DND-41 (cell line): Measurements from ENCODE around the gene LST1.

ENCODE experiments used
- ATAC-seq: fragments of 200-7000 bp; cut with Tn5 transposase; 3 replicates; pipeline ENCODE4 v1.9.1; 2021; ENCODE audit warnings: low read depth; ENCODE audit not compliant: insufficient read depth
- DNase-seq: peaks from one replicate; pipeline ENCODE4 v3.0.0-alpha.2; 2020
- H2AFZ ChIP-seq: 2 replicates; pipeline ENCODE4 v1.6.0; 2012; ENCODE audit warnings: low read depth, low read length
- H3K27ac ChIP-seq: 2 replicates; pipeline ENCODE4 v1.5.1; 2012; ENCODE audit warnings: low read length, inconsistent platforms
- H3K27me3 ChIP-seq: fragments of 200-600 bp; sonication (generic); 2 replicates; pipeline ENCODE4 v1.6.0; 2012; ENCODE audit warnings: low read length, mild to moderate bottlenecking, inconsistent platforms; ENCODE audit not compliant: insufficient read depth, poor library complexity
- H3K36me3 ChIP-seq: 2 replicates; pipeline ENCODE4 v1.5.1; 2012; ENCODE audit warnings: low read length, inconsistent platforms; ENCODE audit not compliant: insufficient read depth
- H3K4me1 ChIP-seq: 2 replicates; pipeline ENCODE4 v1.5.1; 2012; ENCODE audit warnings: mild to moderate bottlenecking, low read length; ENCODE audit not compliant: insufficient read depth
- H3K4me2 ChIP-seq: 2 replicates; pipeline ENCODE4 v1.6.0; 2012; ENCODE audit warnings: mild to moderate bottlenecking, moderate library complexity, low read length, inconsistent platforms; ENCODE audit not compliant: insufficient read depth
- H3K4me3 ChIP-seq, 2 experiments: fragments of 200-600 bp in 1 of 2; shearing (Covaris generic) in 1 of 2; 2 replicates each; pipeline ENCODE4 v1.5.1; 2012 to 2016; ENCODE audit warnings: inconsistent platforms in 2 of 2, low read length in 2 of 2, mild to moderate bottlenecking in 2 of 2, low read depth in 1 of 2, moderate library complexity in 1 of 2
- H3K79me2 ChIP-seq: 2 replicates; pipeline ENCODE4 v1.6.0; 2012; ENCODE audit warnings: low read length, inconsistent platforms; ENCODE audit not compliant: insufficient read depth
- H3K9ac ChIP-seq: 2 replicates; pipeline ENCODE4 v1.6.0; 2012; ENCODE audit warnings: low read depth, mild to moderate bottlenecking, inconsistent platforms, low read length, moderate library complexity
- H3K9me3 ChIP-seq: 2 replicates; pipeline ENCODE4 v1.5.1; 2012; ENCODE audit warnings: low read length, moderate library complexity, mild to moderate bottlenecking, inconsistent platforms; ENCODE audit not compliant: insufficient read depth, severe bottlenecking
- H4K20me1 ChIP-seq: 2 replicates; pipeline ENCODE4 v1.6.0; 2012; ENCODE audit warnings: low read length; ENCODE audit not compliant: insufficient read depth
- CTCF ChIP-seq: IDR thresholded peaks from 2 replicates; pipeline ENCODE4 v1.5.1; 2012; ENCODE audit warnings: borderline replicate concordance, low read length, moderate library complexity, mild to moderate bottlenecking; ENCODE audit not compliant: poor library complexity, severe bottlenecking; ENCODE audit errors: extremely low read depth
- EZH2 ChIP-seq: IDR thresholded peaks from 3 replicates; pipeline ENCODE4 v1.6.1; 2012; ENCODE audit warnings: borderline replicate concordance, low read depth, mild to moderate bottlenecking, moderate library complexity, low read length, inconsistent platforms; ENCODE audit not compliant: severe bottlenecking

The LST1 gene

GRCh38 chr6:31585491-31585890 lies 586 bp upstream of the LST1 start:
- H3K36me3 ChIP-seq = no peaks in the 10 kb centered on the region; the same call in 1 of the 2 replicates
- H3K9me3 ChIP-seq = no peaks in the 10 kb centered on the region
- H3K79me2 ChIP-seq = peaks cover 4% of the 10 kb centered on the region; the same call in 1 of the 2 replicates
- no peak overlapping the region for H3K4me2 ChIP-seq
- H3K9ac ChIP-seq = peak overlapping the region; percentile 13; the same call in 1 of the 2 replicates
- H3K4me1 ChIP-seq = peaks cover 50% of the 10 kb centered on the region
- H3K4me3 ChIP-seq = no peak overlapping the region
- peaks cover 10% of the 10 kb centered on the region for H3K27me3 ChIP-seq
- peak; percentile 70 for TF ChIP-seq CTCF
- no peak for TF ChIP-seq EZH2
- DNase-seq (peak; percentile 69), ATAC-seq (0 out of 3 replicates have a peak, but pooled peaks have one; percentile 3)
- H3K27ac ChIP-seq = peak overlapping the region; percentile 67
- no peak overlapping the region for H2AFZ ChIP-seq
- H4K20me1 ChIP-seq = no peaks in the 10 kb centered on the region

- H3K4me3 ChIP-seq = no peak overlapping the region
- no peaks in the 10 kb centered on the region for H3K9me3 ChIP-seq
- no peaks in the 10 kb centered on the region for H3K36me3 ChIP-seq
- TF ChIP-seq CTCF (no peak), EZH2 (no peak)
- H2AFZ ChIP-seq = no peak overlapping the region
- peaks cover under 1% of the 10 kb centered on the region for H3K27me3 ChIP-seq
- H3K4me2 ChIP-seq = peak overlapping the region; percentile 10; the same call in 1 of the 2 replicates
- no peaks in the 10 kb centered on the region for H3K79me2 ChIP-seq
- H4K20me1 ChIP-seq = no peaks in the 10 kb centered on the region
- H3K9ac ChIP-seq = peak overlapping the region; percentile 13; the same call in 1 of the 2 replicates
- ATAC-seq = peak; percentile 84
- peak; percentile 91 for DNase-seq
- peak overlapping the region; percentile 67 for H3K27ac ChIP-seq
- peaks cover 38% of the 10 kb centered on the region for H3K4me1 ChIP-seq
Observed at GRCh38 chr6:31586599-31587281, 663 bp downstream of the LST1 start.

- ATAC-seq (no peak), DNase-seq (no peak)
- Histone ChIP-seq H3K27ac (no peak overlapping the region), H3K27me3 (no peaks in the 10 kb centered on the region), H3K4me1 (peaks cover 29% of the 10 kb centered on the region), H2AFZ (no peak overlapping the region), H4K20me1 (no peaks in the 10 kb centered on the region), H3K79me2 (no peaks in the 10 kb centered on the region), H3K4me2 (no peak overlapping the region), H3K9me3 (no peaks in the 10 kb centered on the region), H3K36me3 (no peaks in the 10 kb centered on the region), H3K9ac (no peak overlapping the region), H3K4me3 (no peak overlapping the region)
- TF ChIP-seq EZH2 (no peak), CTCF (no peak)
Observed at GRCh38 chr6:31587791-31588777, 2.0 kb downstream of the LST1 start.
